ENCODE data around the gene TPBGL.

Gene TPBGL

GRCh38 chr11:75237050-75237449 lies 3.5 kb upstream of the TPBGL start:
- Histone ChIP-seq H3K79me2 (ENCODE audit: insufficient read depth, low read length) (no peaks in the 10 kb centered on the region), H4K20me1 (ENCODE audit: insufficient read depth, low read length) (peaks cover 7% of the 10 kb centered on the region; the same call in 1 of the 2 replicates), H3K4me3 (ENCODE audit: low read depth in 1 of 2, low read length in 2 of 2) (no peak overlapping the region), H3K27me3 (ENCODE audit: insufficient read depth, low read length, poor library complexity) (no peaks in the 10 kb centered on the region), H3K4me1 (ENCODE audit: insufficient read depth, low read length) (no peaks in the 10 kb centered on the region), H3K9ac (ENCODE audit: low read depth, low read length) (no peak overlapping the region), H3K4me2 (ENCODE audit: insufficient read depth, low read length) (no peak overlapping the region), H2AFZ (ENCODE audit: low read depth, low read length) (no peak overlapping the region), H3K36me3 (ENCODE audit: insufficient read depth, low read length) (no peaks in the 10 kb centered on the region), H3K9me3 (ENCODE audit: insufficient read depth, low read length, severe bottlenecking) (no peaks in the 10 kb centered on the region), H3K27ac (ENCODE audit: low read length) (no peak overlapping the region)
- ATAC-seq (ENCODE audit: insufficient read depth, low read depth) (no peak), DNase-seq (no peak)
- TF ChIP-seq, protein P1, sequence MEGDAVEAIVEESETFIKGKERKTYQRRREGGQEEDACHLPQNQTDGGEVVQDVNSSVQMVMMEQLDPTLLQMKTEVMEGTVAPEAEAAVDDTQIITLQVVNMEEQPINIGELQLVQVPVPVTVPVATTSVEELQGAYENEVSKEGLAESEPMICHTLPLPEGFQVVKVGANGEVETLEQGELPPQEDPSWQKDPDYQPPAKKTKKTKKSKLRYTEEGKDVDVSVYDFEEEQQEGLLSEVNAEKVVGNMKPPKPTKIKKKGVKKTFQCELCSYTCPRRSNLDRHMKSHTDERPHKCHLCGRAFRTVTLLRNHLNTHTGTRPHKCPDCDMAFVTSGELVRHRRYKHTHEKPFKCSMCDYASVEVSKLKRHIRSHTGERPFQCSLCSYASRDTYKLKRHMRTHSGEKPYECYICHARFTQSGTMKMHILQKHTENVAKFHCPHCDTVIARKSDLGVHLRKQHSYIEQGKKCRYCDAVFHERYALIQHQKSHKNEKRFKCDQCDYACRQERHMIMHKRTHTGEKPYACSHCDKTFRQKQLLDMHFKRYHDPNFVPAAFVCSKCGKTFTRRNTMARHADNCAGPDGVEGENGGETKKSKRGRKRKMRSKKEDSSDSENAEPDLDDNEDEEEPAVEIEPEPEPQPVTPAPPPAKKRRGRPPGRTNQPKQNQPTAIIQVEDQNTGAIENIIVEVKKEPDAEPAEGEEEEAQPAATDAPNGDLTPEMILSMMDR (IDR thresholded peaks at IDR 0.05; ENCODE audit: borderline replicate concordance, extremely low read depth, low read length, poor library complexity, severe bottlenecking), result no peak
- TF ChIP-seq EZH2 (IDR thresholded peaks at IDR 0.05; ENCODE audit: borderline replicate concordance, low read depth, low read length, severe bottlenecking), result no peak

DNA sequence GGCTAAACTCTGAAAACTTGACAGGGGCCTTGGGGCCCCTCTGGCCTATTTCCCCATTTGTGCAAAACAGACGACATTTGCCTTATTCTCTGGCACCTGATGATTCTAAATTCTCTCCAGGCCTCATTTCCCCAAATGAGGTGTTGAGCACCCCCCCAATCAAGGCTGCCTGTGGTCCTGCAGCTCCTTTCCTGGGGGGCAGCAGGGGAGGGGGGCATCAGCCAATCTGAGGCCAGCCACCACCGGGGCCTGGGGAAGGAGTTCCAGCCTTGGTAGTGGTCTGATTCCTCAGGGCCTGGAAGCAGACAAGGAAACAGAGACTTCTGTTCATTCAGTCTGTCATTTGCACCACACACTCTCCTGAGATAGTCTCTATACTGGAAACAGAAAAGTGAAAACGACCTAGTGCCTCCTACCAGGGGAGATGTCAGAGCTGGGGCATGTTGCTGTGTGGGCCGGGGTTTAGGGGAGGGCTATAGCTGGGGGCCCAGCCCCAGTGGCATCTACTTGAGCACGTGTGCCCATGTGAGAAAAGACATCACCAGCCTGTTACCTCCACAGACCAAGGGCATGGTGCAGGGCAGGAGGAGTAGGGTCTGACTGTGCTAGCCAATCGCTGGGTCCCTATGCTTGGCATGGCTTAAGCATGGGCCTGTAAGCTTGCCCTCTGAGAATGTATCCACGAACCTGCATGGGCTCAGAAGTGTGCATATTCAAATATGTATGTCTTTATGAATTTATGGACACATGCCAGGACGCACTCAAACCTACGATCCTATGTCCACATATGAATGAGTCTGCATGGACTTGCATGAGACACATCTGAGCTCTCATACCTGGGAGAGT lies 1.8 kb upstream of the TPBGL start:
- Histone ChIP-seq H3K4me3 (ENCODE audit: low read depth in 1 of 2, low read length in 2 of 2) (no peak overlapping the region), H3K4me1 (ENCODE audit: insufficient read depth, low read length) (no peaks in the 10 kb centered on the region), H3K9ac (ENCODE audit: low read depth, low read length) (no peak overlapping the region), H3K27ac (ENCODE audit: low read length) (no peak overlapping the region), H3K4me2 (ENCODE audit: insufficient read depth, low read length) (no peak overlapping the region), H4K20me1 (ENCODE audit: insufficient read depth, low read length) (no peaks in the 10 kb centered on the region; the same call in 1 of the 2 replicates), H3K9me3 (ENCODE audit: insufficient read depth, low read length, severe bottlenecking) (no peaks in the 10 kb centered on the region), H3K36me3 (ENCODE audit: insufficient read depth, low read length) (no peaks in the 10 kb centered on the region), H3K27me3 (ENCODE audit: insufficient read depth, low read length, poor library complexity) (no peaks in the 10 kb centered on the region), H2AFZ (ENCODE audit: low read depth, low read length) (no peak overlapping the region), H3K79me2 (ENCODE audit: insufficient read depth, low read length) (no peaks in the 10 kb centered on the region)
- TF ChIP-seq EZH2 (IDR thresholded peaks at IDR 0.05; ENCODE audit: borderline replicate concordance, low read depth, low read length, severe bottlenecking), result no peak
- TF ChIP-seq, protein P1 (IDR thresholded peaks at IDR 0.05; ENCODE audit: borderline replicate concordance, extremely low read depth, low read length, poor library complexity, severe bottlenecking), result no peak
- no peak for DNase-seq
- ATAC-seq (ENCODE audit: insufficient read depth, low read depth), result no peak

DNA sequence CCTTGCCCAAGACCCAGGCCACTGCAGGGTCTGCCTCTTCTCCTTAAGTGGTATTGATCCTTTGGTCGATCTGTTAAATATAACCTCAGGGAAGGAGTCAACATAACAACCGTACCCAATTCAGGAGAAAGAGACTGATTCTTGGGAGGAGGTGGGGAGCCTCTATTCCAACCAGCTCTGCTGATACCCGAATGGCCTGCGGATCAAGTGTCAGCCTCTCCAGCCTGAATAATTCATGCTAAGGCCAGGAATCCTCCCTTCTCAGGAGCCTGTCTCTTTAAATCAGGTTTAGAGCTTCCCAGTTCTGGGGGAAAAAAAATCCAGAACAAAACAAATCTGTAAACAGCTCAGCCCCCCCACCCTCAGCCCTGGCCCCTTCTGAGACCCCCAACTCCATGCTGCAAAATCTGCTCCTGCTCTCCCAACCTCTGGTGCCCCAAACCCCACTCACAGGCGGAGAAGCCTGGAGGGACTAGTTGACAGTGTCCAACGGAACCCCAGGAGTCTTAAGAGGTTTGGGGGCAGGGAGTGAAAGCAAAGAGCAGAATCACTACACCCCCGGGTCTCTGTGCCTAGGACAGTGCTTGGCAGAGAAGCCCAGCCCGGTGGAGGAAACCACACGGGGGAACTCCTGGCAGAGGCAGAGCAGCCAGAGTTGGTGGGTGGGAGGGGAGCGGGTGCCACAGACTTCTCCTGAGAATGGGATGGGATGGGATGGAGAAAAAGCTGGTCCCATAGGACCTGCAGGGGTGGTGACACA lies 863 bp upstream of the TPBGL start:
- Histone ChIP-seq H3K9ac (ENCODE audit: low read depth, low read length) (no peak overlapping the region), H3K27me3 (ENCODE audit: insufficient read depth, low read length, poor library complexity) (no peaks in the 10 kb centered on the region), H4K20me1 (ENCODE audit: insufficient read depth, low read length) (no peaks in the 10 kb centered on the region), H3K4me2 (ENCODE audit: insufficient read depth, low read length) (no peak overlapping the region), H3K9me3 (ENCODE audit: insufficient read depth, low read length, severe bottlenecking) (no peaks in the 10 kb centered on the region), H2AFZ (ENCODE audit: low read depth, low read length) (no peak overlapping the region), H3K27ac (ENCODE audit: low read length) (no peak overlapping the region), H3K36me3 (ENCODE audit: insufficient read depth, low read length) (no peaks in the 10 kb centered on the region), H3K79me2 (ENCODE audit: insufficient read depth, low read length) (no peaks in the 10 kb centered on the region), H3K4me1 (ENCODE audit: insufficient read depth, low read length) (no peaks in the 10 kb centered on the region), H3K4me3 (ENCODE audit: low read depth in 1 of 2, low read length in 2 of 2) (no peak overlapping the region)
- TF ChIP-seq, protein P1 (IDR thresholded peaks at IDR 0.05; ENCODE audit: borderline replicate concordance, extremely low read depth, low read length, poor library complexity, severe bottlenecking), result no peak
- DNase-seq (no peak), ATAC-seq (ENCODE audit: insufficient read depth, low read depth) (no peak)

Measured in DND-41 (cell line).